PC-3 (cell line): ENCODE results near the gene EMC1. TPM values are rescaled to one million over a fixed set of nuclear protein-coding genes. Genes with fewer than 3 reads are reported as not detected.
A peak's percentile ranks its signal among the peaks of the same experiment; 100 is the strongest.
"Not testable (repeated sequence)": the region's sequence is repeated elsewhere in the genome, so short reads cannot be mapped to it uniquely, and the experiment has no call there.

Source experiments
- ATAC-seq: fragments of 200-7000 bp; cut with Tn5 transposase; 2 replicates; pipeline ENCODE4 v1.9.1; 2020; ENCODE audit warnings: mild to moderate bottlenecking, moderate library complexity
- BruUV-seq: library from RNA; stranded (reverse); fragments of 400-500 nt; replicated peaks from 2 replicates; lab custom pipeline; 2021; lab: Mats Ljungman, UMichigan
- CTCF ChIA-PET: fragments of 300-600 bp; sonication (Branson Sonifier 250); formaldehyde crosslinking; loops from one replicate; lab custom pipeline; 2022; ENCODE audit warnings: antibody characterized with exemption; lab: Charles Lee
- POLR2A ChIA-PET: fragments of 300-600 bp; sonication (Branson Sonifier 250); formaldehyde crosslinking; loops from one replicate; lab custom pipeline; 2022; ENCODE audit warnings: antibody characterized with exemption; ENCODE audit not compliant: unreplicated experiment; lab: Charles Lee
- DNase-seq: peaks from one replicate; pipeline ENCODE4 v3.0.0-alpha.2; 2015
- H2AFZ ChIP-seq: fragments of 300-600 bp; sonication (generic); 2 replicates; pipeline ENCODE4 v1.6.0; 2016; ENCODE audit warnings: antibody characterized with exemption, low read length
- H3F3A ChIP-seq: fragments of 300-600 bp; sonication (generic); one replicate; pipeline ENCODE4 v1.6.0; 2017; ENCODE audit warnings: antibody characterized with exemption, low read length, control low read depth, mild to moderate bottlenecking; ENCODE audit not compliant: unreplicated experiment
- H3K27ac ChIP-seq: fragments of 300-600 bp; sonication (generic); 2 replicates; pipeline ENCODE4 v1.5.1; 2016; ENCODE audit warnings: mild to moderate bottlenecking, low read length
- H3K27me3 ChIP-seq: fragments of 300-600 bp; sonication (generic); 2 replicates; pipeline ENCODE4 v1.6.1; 2016; ENCODE audit warnings: low read length, mixed read lengths
- H3K36me3 ChIP-seq: fragments of 300-600 bp; sonication (generic); 2 replicates; pipeline ENCODE4 v1.6.1; 2016; ENCODE audit warnings: low read depth, mixed run types, low read length, mixed read lengths
- H3K4me1 ChIP-seq: fragments of 300-600 bp; sonication (generic); 2 replicates; pipeline ENCODE4 v1.5.1; 2016; ENCODE audit warnings: low read length; ENCODE audit not compliant: insufficient read depth
- H3K4me2 ChIP-seq: fragments of 300-600 bp; sonication (generic); 2 replicates; pipeline ENCODE4 v1.6.0; 2016; ENCODE audit warnings: low read length
- H3K4me3 ChIP-seq: fragments of 300-600 bp; sonication (generic); 2 replicates; pipeline ENCODE4 v1.5.1; 2016; ENCODE audit warnings: mild to moderate bottlenecking, low read length, mixed read lengths
- H3K79me2 ChIP-seq: fragments of 300-600 bp; sonication (generic); 2 replicates; pipeline ENCODE4 v1.6.1; 2017; ENCODE audit warnings: low read length, mixed read lengths
- H3K9ac ChIP-seq: fragments of 300-600 bp; sonication (generic); 2 replicates; pipeline ENCODE4 v1.6.0; 2016; ENCODE audit warnings: mild to moderate bottlenecking, low read length
- H3K9me2 ChIP-seq: fragments of 300-600 bp; sonication (generic); replicated peaks from 2 replicates; pipeline ENCODE4 v1.6.1; 2016; ENCODE audit warnings: mixed run types, low read length, mixed read lengths
- H3K9me3 ChIP-seq: fragments of 300-600 bp; sonication (generic); 2 replicates; pipeline ENCODE4 v1.6.1; 2016; ENCODE audit warnings: low read length, mixed read lengths
- H4K20me1 ChIP-seq: fragments of 300-600 bp; sonication (generic); 2 replicates; pipeline ENCODE4 v1.6.1; 2016; ENCODE audit warnings: low read length, mixed read lengths
- EZH2 ChIP-seq: fragments of 300-600 bp; sonication (generic); IDR thresholded peaks from one replicate; pipeline ENCODE4 v1.6.1; 2017; ENCODE audit warnings: antibody characterized with exemption, mild to moderate bottlenecking, low read length; ENCODE audit not compliant: unreplicated experiment
- EZH2phosphoT487 ChIP-seq: fragments of 300-600 bp; sonication (generic); IDR thresholded peaks from 2 replicates; pipeline ENCODE4 v1.6.1; 2018; ENCODE audit warnings: mild to moderate bottlenecking, antibody characterized with exemption, low read length, borderline replicate concordance
- intact Hi-C: fragments of 100-400 bp; cut with micrococcal nuclease; formaldehyde crosslinking; loops from 2 replicates; pipeline ENCODE4 v1.9.0; 2023
- total RNA-seq: library from RNA; depleted of rRNA; stranded (reverse); fragments of >200 nt; gene quantifications from 2 replicates; pipeline ENCODE4 v1.2.3, GENCODE V29; 2014
- TF ChIP-seq, protein P1 (sequence below): fragments of 300-600 bp; sonication (generic); conservative IDR thresholded peaks from 2 replicates; pipeline ENCODE4 v1.5.1; 2017; ENCODE audit warnings: antibody characterized with exemption, low read depth, mild to moderate bottlenecking, low read length

The EMC1 gene
- total RNA-seq, 1 experiment from 2014 or later, result 60.9 TPM

DNA sequence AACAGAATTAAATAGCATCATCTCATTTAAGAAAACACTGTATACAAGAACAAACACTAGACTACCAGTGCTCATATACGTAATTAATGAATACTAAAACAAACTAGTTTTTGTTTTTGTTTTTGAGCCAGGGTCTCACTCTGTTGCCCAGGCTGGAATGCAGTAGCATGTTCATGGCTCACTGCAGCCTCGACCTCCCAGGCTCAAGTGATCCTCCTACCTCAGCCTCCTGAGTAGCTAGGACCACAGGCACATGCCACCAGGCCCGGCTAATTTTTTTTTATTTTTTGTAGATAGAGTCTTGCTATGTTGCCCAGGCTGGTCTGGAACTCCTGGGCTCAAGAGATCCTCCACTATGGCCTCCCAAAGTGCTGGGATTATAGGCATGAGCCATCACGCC, 34.7 kb downstream of the EMC1 start:
- BruUV-seq, H3K4me3 ChIP-seq, intact Hi-C loops, H3K27me3 ChIP-seq, ATAC-seq, H4K20me1 ChIP-seq, H3F3A ChIP-seq, H3K9me2 ChIP-seq, H3K27ac ChIP-seq, H3K9me3 ChIP-seq, H3K9ac ChIP-seq, DNase-seq, H3K4me2 ChIP-seq, H2AFZ ChIP-seq, CTCF ChIA-PET: not testable (repeated sequence)
- POLR2A ChIA-PET, result interaction anchor here (0.5 kb wide), 1 partner anchor 1571 kb away, joined by 3 read pairs; no protein-coding TSS in a partner anchor
- Histone ChIP-seq H3K36me3 (peaks cover 49% of the 10 kb centered on the region), H3K79me2 (peaks cover 31% of the 10 kb centered on the region), H3K4me1 (peaks cover 10% of the 10 kb centered on the region)

DNA sequence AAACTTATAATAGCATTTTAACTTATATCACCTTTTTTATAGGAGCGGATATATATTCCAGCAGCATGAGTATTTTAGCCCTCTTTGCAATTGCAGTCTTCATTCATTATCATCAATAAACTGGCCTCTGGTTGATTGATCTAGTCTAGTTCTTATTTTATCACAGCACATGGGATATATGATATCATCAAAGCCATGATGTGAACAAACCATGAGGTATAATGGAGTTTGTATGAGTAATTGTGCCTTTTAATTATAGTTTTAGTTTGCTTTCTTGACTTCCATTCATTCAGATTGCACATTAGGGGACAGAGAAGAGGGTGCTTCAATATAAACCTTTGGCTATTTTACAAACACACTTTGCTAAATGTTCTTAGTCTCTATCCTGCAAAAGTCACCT, 37.7 kb downstream of the EMC1 start:
- BruUV-seq, result no TSS peak
- ChIA-PET CTCF (no interaction called here), POLR2A (no interaction called here)
- no peak overlapping the region for H3K27ac ChIP-seq
- no peak for DNase-seq
- peaks cover 30% of the 10 kb centered on the region for H3K36me3 ChIP-seq
- ATAC-seq, result no peak
- no peak overlapping the region for H2AFZ ChIP-seq
- no peak overlapping the region for H3K9ac ChIP-seq
- H3K9me3 ChIP-seq, result no peaks in the 10 kb centered on the region
- H4K20me1 ChIP-seq, result peaks cover 10% of the 10 kb centered on the region
- H3F3A ChIP-seq, result no peaks in the 10 kb centered on the region
- H3K79me2 ChIP-seq, result peaks cover 60% of the 10 kb centered on the region
- peaks cover 25% of the 10 kb centered on the region for H3K4me1 ChIP-seq
- no peak overlapping the region for H3K4me3 ChIP-seq
- TF ChIP-seq, protein P1, sequence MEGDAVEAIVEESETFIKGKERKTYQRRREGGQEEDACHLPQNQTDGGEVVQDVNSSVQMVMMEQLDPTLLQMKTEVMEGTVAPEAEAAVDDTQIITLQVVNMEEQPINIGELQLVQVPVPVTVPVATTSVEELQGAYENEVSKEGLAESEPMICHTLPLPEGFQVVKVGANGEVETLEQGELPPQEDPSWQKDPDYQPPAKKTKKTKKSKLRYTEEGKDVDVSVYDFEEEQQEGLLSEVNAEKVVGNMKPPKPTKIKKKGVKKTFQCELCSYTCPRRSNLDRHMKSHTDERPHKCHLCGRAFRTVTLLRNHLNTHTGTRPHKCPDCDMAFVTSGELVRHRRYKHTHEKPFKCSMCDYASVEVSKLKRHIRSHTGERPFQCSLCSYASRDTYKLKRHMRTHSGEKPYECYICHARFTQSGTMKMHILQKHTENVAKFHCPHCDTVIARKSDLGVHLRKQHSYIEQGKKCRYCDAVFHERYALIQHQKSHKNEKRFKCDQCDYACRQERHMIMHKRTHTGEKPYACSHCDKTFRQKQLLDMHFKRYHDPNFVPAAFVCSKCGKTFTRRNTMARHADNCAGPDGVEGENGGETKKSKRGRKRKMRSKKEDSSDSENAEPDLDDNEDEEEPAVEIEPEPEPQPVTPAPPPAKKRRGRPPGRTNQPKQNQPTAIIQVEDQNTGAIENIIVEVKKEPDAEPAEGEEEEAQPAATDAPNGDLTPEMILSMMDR, result no peak
- no peak for TF ChIP-seq EZH2phosphoT487
- no peak for TF ChIP-seq EZH2
- H3K9me2 ChIP-seq, result no peaks in the 10 kb centered on the region
- no peaks in the 10 kb centered on the region for H3K27me3 ChIP-seq
- no peak overlapping the region for H3K4me2 ChIP-seq
- intact Hi-C loops, result no loop called here

DNA sequence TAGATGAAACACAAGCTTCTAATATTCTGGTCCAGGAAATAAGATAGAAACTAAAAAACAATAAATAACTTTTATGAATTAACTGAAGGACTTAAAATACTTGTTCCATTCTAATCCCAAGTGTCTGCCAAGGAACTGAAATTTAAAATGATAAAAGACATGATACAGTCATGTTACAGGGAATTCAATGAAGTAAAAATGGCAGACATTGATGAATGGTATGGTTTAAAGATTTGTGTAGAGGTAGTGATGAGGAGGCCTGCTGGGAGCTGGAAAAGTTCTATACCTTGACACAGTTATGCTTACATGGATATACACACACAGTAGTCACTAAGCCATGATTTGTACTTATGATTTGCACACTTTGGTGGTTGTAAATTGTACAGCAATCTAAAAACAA, 39.2 kb downstream of the EMC1 start:
- no peaks in the 10 kb centered on the region for H3K9me2 ChIP-seq
- H3K4me1 ChIP-seq, result peaks cover 34% of the 10 kb centered on the region
- DNase-seq, result no peak
- no peak for ATAC-seq
- H2AFZ ChIP-seq, result no peak overlapping the region
- TF ChIP-seq, protein P1, result no peak
- no peak for TF ChIP-seq EZH2phosphoT487
- TF ChIP-seq EZH2, result no peak
- no peak overlapping the region for H3K27ac ChIP-seq
- POLR2A ChIA-PET, result no interaction called here
- H3K9me3 ChIP-seq, result no peaks in the 10 kb centered on the region
- H3F3A ChIP-seq, result no peaks in the 10 kb centered on the region
- H3K27me3 ChIP-seq, result no peaks in the 10 kb centered on the region
- H3K79me2 ChIP-seq, result peaks cover 74% of the 10 kb centered on the region
- H4K20me1 ChIP-seq, result peaks cover 18% of the 10 kb centered on the region
- BruUV-seq, result no TSS peak
- H3K36me3 ChIP-seq, result peaks cover 22% of the 10 kb centered on the region
- peak overlapping the region; percentile 98 for H3K4me2 ChIP-seq
- H3K9ac ChIP-seq, result no peak overlapping the region; the same call in 1 of the 2 replicates
- CTCF ChIA-PET, result no interaction called here
- intact Hi-C loops, result no loop called here
- peak overlapping the region; percentile 35; the same call in 1 of the 2 replicates for H3K4me3 ChIP-seq
